ENCODE measurements around the gene MRTFB.
"Not testable (repeated sequence)": the region's sequence is repeated elsewhere in the genome, so short reads cannot be mapped to it uniquely, and the experiment has no call there.

The MRTFB gene

DNA sequence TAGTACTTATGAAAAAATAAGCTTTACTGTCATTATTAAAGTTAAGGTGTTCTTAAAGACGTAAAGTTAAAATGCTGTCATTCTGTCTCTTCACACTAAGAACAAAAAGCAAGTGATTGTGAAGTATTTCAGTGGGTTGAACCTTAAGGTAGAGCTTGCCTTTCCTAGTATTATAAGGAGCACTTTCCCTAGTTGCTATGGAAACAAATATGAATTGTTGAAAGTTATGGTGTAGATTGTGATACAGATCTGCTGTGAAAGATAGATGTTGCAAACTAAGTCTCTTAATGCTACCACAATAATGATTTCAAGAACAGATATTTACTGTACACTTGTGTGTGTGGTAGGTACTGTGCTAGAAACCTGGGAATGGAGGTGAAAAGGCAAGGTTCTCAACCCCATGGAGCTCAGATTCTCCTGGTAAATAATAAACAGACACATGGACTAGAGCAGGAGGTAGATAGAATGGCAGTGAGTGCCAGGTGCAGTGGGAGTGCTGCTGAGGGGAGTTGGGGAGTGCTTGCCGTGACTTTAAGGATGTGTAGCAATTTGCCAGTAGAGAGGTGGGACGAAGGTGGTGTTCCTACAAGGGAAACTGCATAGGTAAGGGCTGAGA is 34.7 kb downstream of the MRTFB start:
- DNase-seq = no peak

GRCh38 chr16:14106457-14106856 is 35.3 kb downstream of the MRTFB start:
- no peak for DNase-seq

GRCh38 chr16:14106961-14107360 is 35.8 kb downstream of the MRTFB start:
- no peak for DNase-seq

DNA sequence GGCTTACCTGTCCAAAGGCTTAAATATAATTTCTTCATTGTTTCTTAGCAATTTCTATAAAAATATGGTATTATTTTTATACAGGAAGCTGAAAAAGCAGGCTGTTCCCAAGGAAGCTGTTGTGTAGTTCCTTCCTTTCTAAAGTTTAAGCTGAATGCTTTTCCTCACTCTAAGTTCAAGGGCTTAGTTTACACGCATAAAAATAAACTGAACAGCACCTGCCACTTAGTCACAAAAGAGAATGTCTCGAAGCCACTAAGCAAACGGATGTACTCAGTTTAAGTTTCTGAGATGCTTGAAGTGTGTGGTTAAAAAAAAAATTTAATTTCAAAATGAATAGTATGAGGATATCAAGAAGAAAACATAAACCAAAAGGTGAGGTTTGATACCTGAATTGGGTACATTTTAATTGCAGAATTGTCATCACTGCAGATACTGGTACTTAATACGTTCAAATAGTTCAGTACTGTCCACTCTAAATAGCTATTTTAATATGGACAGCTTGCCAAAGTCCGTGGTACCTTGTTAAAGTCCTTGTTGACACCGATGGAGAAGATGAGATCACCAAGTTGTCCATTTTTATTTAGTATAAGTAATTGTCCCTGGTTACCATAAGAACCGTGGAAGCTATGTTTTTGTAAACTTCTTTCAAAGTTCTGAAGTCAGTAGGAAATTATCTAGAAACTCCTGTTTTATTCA is 38.1 kb downstream of the MRTFB start:
- no peak for DNase-seq

DNA sequence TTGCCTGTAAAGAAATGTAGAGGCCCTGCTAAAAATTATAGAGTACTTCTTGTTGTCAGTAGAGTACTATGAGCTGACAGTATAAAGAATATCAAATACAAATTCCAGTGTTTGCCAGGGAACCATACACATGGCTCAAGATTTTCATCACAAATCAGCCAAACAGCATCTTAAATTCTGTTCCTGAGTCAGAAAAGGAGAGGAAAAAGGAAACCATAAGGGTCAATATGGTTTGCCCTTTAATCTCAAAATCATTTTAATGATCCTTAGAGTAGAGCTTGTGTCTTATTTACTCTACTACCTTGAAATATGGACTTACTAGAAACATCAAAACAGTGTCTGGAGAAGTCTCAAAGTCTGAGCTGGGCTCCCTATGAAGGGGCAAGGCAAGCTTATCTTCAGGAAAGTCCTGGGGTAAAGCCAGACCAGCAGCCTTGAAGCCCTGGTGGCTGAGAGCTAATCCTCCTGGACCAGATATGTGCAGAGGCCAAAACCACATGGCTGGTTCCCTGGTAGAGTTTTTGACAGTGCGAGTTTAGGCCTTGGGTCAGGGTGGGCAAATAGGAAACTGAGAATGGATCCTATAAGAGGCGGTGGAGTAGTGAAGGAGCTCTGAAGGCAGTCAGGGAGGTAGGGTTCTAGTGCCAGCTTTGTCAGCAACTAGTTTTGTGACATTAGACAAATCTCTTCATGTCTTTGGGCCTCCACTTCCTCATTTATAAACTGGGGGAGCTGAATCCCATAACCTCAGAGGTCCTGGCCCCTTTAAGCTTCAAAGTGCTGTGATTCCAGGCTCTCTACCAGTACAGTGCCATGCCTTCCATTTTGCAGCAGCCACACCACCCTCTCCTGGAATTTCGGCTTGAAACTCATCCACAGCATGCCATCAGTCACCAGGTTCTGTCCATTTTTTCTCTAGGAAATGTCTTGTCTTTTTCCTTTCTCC is 38.9 kb downstream of the MRTFB start:
- no peak for DNase-seq

DNA sequence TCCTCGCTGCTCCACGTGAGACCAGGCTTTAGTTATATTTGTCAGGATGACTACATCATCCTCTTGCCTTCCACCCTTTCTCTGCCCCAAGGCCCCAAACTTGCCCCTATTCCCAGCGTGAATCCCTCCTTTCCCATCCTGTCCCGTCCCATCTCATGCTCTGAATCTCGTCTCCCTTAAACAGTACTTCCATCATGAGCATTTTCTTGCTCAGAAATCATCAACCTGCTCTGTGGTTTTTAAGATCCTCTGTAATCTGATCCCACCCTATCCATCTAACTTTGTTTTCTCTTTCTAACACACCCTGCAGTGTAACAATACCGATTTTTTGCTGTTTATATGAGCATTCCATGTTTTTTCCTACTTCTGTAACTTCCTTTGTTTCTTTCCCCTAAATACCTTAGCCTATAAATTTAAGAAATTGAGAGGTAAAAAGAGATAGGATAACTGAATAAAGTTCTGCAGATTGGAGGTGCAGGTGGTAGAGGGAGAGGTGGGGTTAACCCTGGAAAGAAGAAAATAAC is 39.7 kb downstream of the MRTFB start:
- no peak for DNase-seq

DNA sequence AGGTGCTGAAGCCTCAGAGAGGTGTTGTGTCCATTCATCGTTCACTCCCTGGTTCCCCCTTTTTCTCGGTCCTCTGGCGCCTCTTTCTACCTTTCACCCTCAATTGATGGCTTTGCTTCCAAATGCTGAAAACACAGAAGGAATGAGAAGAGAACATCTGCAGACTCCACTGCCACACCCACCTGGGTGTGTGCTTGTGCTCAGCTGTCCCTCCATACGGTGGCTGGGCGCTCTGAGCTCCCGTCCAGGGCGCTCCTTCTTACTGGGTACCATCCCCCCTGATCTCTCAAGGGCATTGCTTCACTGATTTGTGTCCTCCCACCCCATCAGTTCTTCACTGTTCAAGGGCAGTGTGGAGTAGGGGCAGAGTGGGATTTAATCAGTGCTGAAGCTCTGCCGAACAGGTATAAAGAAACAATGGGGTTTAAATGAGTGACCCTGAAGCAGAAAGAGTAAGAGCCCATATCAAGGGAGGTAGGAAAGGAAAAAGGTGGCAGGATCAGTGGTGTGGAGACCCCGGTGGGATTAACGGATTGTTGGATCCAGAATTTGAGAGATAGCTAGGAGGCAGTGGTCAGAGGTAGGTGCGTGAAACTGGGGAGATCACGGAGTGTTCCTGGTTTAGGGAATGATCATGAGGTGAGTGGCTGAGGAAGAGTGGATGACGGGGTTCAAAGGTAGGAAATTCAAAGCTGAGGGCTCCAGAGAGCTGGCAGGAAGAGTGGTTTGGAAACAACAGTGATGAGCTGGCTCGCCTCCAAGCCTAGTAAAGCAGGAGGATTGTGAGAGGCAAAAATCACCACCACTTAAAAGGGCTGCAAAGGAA is 40.8 kb downstream of the MRTFB start:
- DNase-seq = peak in 3 of 14 donors; percentile 5 to 13 (median 6)

DNA sequence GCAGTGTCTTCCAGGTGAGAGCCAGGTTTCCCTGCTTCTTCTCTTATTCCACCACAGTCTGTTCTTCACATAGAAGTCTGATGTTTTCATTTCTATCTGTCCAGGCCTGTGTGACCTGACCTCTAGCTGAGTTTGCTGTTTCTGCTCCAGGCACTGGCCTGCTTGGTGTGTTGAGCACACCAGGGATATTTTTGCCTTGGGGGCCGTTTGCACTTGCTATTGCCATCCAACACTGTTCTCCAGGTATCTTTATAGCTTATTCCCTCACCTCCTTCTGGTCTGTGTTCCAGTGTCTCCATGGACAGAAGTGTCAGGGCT is 41.4 kb downstream of the MRTFB start:
- DNase-seq = peak in 1 of 14 donors; percentile 1

GRCh38 chr16:14113344-14113743 is 42.2 kb downstream of the MRTFB start:
- no peak for DNase-seq

GRCh38 chr16:14117051-14117450 is 45.9 kb downstream of the MRTFB start:
- DNase-seq = no peak

- DNase-seq = no peak
Measured at GRCh38 chr16:14119799-14120198, 48.7 kb downstream of the MRTFB start.

DNA sequence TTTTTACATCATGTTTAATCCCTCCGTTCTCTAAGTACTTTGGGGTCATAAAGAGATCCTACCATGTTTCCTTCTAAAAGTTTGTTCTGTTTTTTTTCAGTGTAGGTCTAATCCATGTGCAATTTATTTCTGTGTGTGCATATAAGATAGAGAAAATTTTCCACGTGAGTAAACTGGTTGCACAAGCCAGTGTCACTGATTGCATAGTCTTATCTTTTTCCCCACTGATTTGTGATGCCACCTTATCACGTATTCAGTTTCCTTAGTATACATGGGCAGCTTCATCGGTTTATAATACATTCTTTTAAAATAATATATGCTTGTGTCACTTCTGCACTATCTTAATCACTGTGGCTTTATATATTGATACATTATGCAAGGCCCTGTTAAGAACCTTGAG is 49.2 kb downstream of the MRTFB start:
- DNase-seq = no peak

GRCh38 chr16:14121142-14121541 is 50.0 kb downstream of the MRTFB start:
- no peak for DNase-seq

DNA sequence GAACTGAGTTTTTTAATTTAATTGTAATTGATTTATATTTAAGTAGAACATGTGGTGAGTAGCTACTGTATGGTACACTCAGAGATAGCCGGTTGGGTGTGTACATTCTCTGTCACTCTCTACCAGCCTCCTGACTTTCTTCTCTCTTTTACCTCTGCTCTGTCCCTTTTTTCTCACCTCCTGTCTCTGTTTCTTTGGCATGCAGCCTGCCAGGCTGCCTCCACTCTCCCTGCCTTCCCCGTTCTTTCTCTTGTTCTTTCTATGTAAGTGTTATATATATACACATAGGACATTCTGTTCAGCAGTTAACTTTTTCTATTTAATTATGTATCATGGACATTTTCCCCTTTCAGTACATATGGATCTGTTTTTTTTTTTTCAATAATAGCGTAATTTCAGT is 50.8 kb downstream of the MRTFB start:
- DNase-seq = no peak

GRCh38 chr16:14122430-14122829 is 51.3 kb downstream of the MRTFB start:
- DNase-seq = not testable (repeated sequence)

DNA sequence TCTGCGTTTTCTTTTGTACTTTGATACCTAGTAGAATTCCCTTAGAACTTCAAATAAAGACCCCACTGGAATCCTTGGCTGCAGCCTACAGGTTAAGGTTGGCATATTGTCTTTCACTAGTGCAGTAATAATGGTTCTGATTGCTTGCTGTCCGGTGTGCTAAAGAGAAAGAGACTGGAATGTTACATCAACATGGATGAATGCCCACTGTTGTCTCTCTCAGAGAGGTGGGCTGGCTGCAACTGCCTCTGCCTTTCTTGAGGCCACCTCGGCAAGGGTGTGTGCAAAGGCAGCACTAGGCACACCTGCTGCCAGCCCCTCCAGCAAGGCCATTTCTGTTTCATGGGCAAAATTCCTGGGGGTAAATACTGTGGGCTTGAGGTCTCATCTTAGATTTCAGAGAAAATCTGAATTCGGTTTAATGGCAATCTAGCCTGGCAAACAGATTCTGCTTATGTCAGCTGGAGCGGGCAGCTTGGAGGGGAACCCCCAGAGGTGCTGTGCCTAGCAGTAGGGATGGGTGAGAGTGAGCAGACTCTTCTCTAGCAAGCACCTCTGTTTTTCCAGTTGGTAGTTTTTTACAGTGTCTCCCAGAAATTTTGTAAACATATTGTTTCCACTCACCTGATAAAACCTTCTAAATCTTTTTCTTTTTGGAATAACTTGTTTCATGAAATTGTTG is 54.0 kb downstream of the MRTFB start:
- no peak for DNase-seq

GRCh38 chr16:14125708-14126107 is 54.6 kb downstream of the MRTFB start:
- no peak for DNase-seq

DNA sequence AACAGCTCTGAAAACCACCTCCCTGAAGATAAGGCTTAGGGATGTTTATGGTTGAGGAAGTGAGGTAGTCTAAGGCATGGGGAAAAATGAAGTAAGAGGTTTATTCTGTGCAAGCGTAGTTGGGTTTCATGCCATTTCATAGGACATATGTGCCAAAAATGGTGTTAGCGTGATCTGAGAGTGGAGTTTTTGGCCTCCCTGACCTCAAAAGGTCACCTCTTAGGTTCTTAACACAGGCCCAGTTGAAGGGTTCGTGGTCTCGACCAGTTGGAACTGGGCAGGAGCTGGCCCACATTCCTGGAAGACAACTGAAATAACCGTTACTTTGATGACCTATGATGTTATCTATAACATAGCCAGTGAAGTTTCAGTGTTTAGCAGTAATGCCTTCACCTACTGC is 57.0 kb downstream of the MRTFB start:
- no peak for DNase-seq

DNA sequence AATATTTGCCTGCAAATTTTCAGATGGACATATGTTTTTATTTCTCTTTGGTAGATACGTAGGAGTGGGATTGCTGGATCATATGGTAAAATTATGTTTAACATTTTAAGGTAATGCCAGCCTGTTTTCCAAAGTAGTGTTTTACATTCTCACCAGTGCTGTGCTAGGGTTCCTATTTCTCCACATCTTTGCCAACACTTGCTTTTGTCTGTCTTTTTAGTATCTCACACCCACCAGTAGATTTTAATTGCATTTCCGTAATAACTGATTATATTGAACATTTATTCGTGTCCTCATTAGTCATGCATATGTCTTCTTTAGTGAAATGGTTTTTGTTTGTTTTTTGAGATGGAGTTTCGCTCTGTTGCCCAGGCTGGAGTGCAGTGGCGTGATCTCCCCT is 58.4 kb downstream of the MRTFB start:
- no peak for DNase-seq

DNA sequence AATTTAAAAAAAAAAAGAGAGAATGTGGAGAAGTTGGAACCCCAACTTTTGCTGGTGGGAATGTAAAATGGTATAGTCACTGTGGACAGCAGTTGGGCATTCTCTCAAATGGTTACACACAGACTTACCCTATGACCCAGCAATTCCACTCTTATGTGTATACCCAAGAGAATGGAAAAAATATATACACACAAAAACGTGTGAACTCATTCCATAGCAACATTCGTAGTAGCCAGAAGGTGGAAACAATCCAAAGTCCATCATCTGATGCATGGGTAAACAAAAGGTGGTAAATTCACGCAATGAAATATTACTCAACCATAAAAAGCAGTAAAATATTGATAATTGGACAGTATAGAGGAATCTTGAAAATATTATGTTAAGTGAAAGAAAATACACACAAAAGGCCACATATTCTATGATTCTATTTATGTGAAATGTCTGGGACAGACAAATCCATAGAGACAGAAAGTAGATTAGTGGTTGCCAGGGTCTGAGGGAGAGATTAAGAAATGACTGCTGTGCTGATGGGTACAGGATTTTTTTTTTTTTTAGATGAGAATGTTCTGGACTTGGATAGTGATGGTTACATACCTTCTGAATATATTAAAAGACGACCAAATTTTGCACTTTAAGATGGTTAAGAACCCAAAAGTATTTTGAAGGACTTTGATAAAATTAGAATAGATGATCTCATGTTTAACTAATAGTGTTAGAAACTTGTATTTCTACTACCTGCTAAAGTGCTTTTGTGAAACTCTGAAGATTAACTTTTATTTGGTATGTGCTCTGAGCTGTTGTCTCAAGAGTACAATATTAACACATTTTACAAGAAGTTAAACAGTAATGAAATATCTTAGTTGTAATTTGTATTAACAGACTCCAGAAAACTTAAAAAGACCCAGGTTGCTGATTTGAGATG is 60.9 kb downstream of the MRTFB start:
- no peak for DNase-seq

DNA sequence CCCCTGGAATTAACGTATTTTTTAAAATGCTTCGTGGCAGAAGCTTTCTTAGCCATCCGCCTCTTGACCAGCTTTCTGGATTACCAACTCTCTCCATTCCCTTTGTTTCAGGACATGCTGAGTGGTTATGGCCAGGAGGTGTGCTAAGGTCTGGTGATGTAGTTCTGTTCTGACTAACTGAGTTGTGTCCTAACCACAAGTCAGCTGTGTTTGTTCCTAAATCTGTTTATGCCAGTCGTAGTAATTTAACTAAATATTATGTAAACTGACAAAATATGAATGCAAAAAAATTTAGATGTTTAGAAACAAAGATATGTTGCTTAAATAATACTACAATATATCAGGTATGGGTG is 61.6 kb downstream of the MRTFB start:
- no peak for DNase-seq

Data from C1 segment of cervical spinal cord (tissue), 14 donors.